Lower lobe of right lung (tissue), 2 donors: Measurements from ENCODE around the gene CBR4. TPM values are rescaled to one million over a fixed set of nuclear protein-coding genes. Genes with fewer than 3 reads are reported as not detected.
A peak's percentile ranks its signal among the peaks of the same experiment; 100 is the strongest.

Experiments
- ATAC-seq, 2 donors: fragments of 200-7000 bp; cut with Tn5 transposase; one replicate each; pipeline ENCODE4 v1.9.1; 2020 to 2022; ENCODE audit warnings: mild to moderate bottlenecking in 2 of 2, moderate library complexity in 2 of 2
- DNase-seq: peaks from one replicate; pipeline ENCODE4 v3.0.0-alpha.2; 2020
- H3K27ac ChIP-seq: fragments of 200-600 bp; one replicate; pipeline ENCODE4 v1.8.0; 2022
- H3K27me3 ChIP-seq: fragments of 200-600 bp; one replicate; pipeline ENCODE4 v1.8.0; 2022; ENCODE audit warnings: low read depth
- H3K36me3 ChIP-seq: fragments of 200-600 bp; one replicate; pipeline ENCODE4 v1.8.0; 2022; ENCODE audit warnings: mild to moderate bottlenecking
- H3K4me1 ChIP-seq: fragments of 200-600 bp; one replicate; pipeline ENCODE4 v1.8.0; 2022
- H3K4me3 ChIP-seq: fragments of 200-600 bp; one replicate; pipeline ENCODE4 v1.8.0; 2022; ENCODE audit warnings: mild to moderate bottlenecking
- H3K9me3 ChIP-seq: fragments of 200-600 bp; one replicate; pipeline ENCODE4 v1.8.0; 2022
- intact Hi-C: fragments of 100-400 bp; cut with DNase I; formaldehyde crosslinking; loops from one replicate; pipeline ENCODE4 v1.11.0; 2022
- total RNA-seq: library from RNA; stranded (reverse); fragmentation: NEBNext Ultra II Directional; extraction: Animal tissue kit (Norgen Biotek cat#: 25700); gene quantifications from one replicate; pipeline ENCODE4 v1.2.1, GENCODE V29; 2021
- TF ChIP-seq, protein P1 (sequence below): fragments of 200-600 bp; IDR thresholded peaks from one replicate; pipeline ENCODE4 v1.8.0; 2022; ENCODE audit warnings: antibody characterized with exemption, mild to moderate bottlenecking
- donor health status: DM: no; HTN: yes; CAD: no; lungs with severe emphysema.

The CBR4 gene
- total RNA-seq, 1 donor from 2014 or later: 17.3 TPM

DNA sequence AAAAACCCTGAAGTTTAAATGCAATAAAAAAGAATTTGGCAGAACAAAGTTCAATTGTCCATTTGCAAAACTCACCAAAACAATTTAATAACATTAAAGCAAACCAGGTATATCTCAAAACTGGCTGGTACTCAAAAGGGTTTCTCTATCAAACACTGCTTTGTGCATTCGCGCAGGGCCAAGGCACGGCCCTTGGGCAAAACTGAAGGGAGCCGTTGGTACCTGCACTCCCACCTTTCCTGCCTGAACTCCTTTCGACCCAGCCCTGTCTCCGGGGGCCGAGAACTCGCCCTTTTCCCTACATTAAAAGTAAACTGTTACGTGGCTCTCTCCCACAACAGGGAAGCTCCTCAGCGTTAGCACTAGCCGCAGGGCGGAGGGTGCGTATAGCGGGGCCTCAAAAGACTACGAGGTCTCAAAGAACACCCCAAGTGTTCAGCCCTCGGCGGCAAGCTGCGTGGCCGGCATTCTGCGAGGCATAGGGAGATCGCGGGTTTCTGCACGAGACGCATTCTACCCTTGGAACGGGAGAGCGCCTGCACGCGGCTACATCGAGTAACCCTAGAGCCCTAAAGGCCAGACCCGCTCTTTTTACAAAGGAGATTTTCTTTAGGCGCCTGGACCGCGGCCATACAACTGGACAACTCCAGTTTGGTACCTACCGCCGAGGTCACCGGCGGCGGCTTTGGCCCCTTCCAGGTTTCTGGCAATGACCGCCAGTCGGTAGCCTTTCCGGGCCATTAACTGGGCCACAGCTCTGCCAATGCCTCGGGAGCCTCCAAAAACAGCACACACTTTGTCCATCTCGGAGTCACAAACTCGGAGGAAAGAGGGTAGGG is 550 bp downstream of the CBR4 start:
- intact Hi-C loops: no loop called here

DNA sequence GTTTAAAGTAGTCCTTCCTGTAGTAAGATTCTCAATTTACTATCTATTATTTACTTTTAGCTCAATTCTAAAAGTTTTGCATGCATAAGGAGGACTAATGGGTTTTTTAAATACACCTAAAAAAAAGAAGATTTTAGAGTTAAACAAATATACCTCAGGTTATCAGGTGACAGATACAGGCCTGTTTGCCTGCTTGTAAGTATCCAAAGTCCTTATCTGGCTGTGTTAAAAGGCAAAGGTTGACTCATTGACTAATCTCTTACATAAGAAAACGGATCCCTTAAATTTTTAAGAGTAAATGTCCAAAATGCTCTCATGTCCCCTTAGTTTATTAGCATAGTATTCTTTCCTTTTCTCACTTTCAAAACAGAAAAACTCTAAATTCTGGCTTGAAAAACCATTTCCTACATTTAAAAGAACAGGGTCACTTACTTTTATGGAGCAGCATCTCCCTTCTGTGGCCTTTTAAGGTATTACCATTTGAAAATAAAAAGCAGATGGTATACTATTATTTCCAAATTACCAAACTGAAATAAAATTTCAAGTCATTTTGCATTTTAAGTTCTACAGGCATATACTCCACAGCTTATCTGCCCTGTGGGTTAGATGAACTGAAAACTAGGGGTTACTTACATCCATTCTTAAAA is 4.5 kb downstream of the CBR4 start:
- no peak for DNase-seq
- H3K36me3 ChIP-seq: peaks cover 55% of the 10 kb centered on the region
- no peaks in the 10 kb centered on the region for H3K27me3 ChIP-seq

More for the DNA sequence above, 550 bp downstream of the CBR4 start:
- Histone ChIP-seq H3K9me3 (no peaks in the 10 kb centered on the region), H3K27me3 (no peaks in the 10 kb centered on the region), H3K27ac (peak overlapping the region; percentile 96), H3K4me1 (peaks cover 24% of the 10 kb centered on the region), H3K36me3 (peaks cover 20% of the 10 kb centered on the region), H3K4me3 (peak overlapping the region; percentile 82)
- TF ChIP-seq, protein P1, sequence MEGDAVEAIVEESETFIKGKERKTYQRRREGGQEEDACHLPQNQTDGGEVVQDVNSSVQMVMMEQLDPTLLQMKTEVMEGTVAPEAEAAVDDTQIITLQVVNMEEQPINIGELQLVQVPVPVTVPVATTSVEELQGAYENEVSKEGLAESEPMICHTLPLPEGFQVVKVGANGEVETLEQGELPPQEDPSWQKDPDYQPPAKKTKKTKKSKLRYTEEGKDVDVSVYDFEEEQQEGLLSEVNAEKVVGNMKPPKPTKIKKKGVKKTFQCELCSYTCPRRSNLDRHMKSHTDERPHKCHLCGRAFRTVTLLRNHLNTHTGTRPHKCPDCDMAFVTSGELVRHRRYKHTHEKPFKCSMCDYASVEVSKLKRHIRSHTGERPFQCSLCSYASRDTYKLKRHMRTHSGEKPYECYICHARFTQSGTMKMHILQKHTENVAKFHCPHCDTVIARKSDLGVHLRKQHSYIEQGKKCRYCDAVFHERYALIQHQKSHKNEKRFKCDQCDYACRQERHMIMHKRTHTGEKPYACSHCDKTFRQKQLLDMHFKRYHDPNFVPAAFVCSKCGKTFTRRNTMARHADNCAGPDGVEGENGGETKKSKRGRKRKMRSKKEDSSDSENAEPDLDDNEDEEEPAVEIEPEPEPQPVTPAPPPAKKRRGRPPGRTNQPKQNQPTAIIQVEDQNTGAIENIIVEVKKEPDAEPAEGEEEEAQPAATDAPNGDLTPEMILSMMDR: no peak
- DNase-seq (peak; percentile 78), ATAC-seq (peak; percentile 74 to 76)

DNA sequence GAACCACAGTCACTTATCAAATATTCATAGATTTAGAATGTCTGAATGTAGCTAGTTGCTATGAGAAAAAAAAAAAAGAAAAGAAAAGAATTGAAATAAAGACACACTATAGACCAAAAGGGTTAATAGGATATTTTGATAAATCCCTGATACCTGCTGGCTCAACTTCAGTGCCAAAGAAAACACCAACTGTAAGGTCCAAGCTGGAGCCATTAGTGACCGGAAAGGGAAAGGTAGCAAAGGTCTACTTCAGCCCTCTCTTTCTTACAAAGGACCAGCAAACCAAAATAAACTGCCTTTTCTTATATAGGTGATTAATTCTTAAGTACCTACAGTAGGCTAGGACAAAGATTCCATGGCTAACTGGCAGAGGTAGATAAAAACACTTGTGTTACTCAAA is 9.7 kb downstream of the CBR4 start:
- Histone ChIP-seq H3K36me3 (peaks cover 55% of the 10 kb centered on the region), H3K27ac (no peak overlapping the region)

More for the DNA sequence above, 4.5 kb downstream of the CBR4 start:
- intact Hi-C loops: no loop called here
- Histone ChIP-seq H3K9me3 (no peaks in the 10 kb centered on the region), H3K4me1 (peaks cover 24% of the 10 kb centered on the region), H3K4me3 (no peak overlapping the region), H3K27ac (no peak overlapping the region)
- TF ChIP-seq, protein P1: peak; percentile 27
- ATAC-seq: no peak

DNA sequence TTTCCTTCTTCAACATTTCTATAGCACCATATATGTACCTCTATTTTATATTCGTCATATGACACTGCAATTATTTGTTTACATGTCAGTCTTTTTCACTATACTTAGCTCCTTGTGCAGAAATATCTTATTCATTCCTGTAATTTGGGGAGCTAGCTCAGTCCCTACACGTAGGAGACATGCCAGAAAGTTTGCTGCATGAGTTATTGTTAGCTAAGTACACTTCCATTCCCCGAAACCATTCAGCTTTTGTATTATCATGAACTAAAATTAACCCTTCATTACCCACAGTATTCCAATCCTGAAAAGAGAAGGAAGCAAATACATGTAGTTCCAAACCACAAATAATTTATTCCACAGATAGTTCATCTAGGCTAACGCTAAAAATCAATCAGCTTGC is 10.2 kb downstream of the CBR4 start:
- Histone ChIP-seq H3K27me3 (no peaks in the 10 kb centered on the region), H3K36me3 (peaks cover 50% of the 10 kb centered on the region), H3K4me1 (no peaks in the 10 kb centered on the region), H3K9me3 (no peaks in the 10 kb centered on the region), H3K27ac (no peak overlapping the region), H3K4me3 (no peak overlapping the region)
- ATAC-seq (no peak), DNase-seq (no peak)
- TF ChIP-seq, protein P1: no peak
- intact Hi-C loops: no loop called here

More for the DNA sequence above, 9.7 kb downstream of the CBR4 start:
- ATAC-seq (no peak), DNase-seq (no peak)
- no peaks in the 10 kb centered on the region for H3K27me3 ChIP-seq
- no peaks in the 10 kb centered on the region for H3K9me3 ChIP-seq
- H3K4me3 ChIP-seq: no peak overlapping the region
- no peaks in the 10 kb centered on the region for H3K4me1 ChIP-seq
- intact Hi-C loops: no loop called here
- TF ChIP-seq, protein P1: no peak

GRCh38 chr4:168998596-168998995 is 11.5 kb downstream of the CBR4 start:
- H3K36me3 ChIP-seq: peaks cover 42% of the 10 kb centered on the region
- H3K27ac ChIP-seq: no peak overlapping the region
- TF ChIP-seq, protein P1: no peak
- DNase-seq (no peak), ATAC-seq (no peak)
- no peaks in the 10 kb centered on the region for H3K27me3 ChIP-seq
- H3K4me1 ChIP-seq: no peaks in the 10 kb centered on the region
- H3K4me3 ChIP-seq: no peak overlapping the region
- intact Hi-C loops: no loop called here
- no peaks in the 10 kb centered on the region for H3K9me3 ChIP-seq
